Cardiac muscle cell (in vitro differentiated cells and primary cell): ENCODE measurements around the gene PCAT6. TPM values are rescaled to one million over a fixed set of nuclear protein-coding genes. Genes with fewer than 3 reads are reported as not detected.

Source experiments
- DNase-seq, 2 donors: peaks; one replicate each; pipeline versions ENCODE4 v3.0.0 to v3.0.0-alpha.2; 2010 to 2017; ENCODE audit warnings: low read depth in 1 of 2, low spot score in 1 of 2
- H3K27ac ChIP-seq: fragments of 200-600 bp; sonication (generic); 2 replicates; pipeline ENCODE4 v1.5.1; 2016
- H3K27me3 ChIP-seq: fragments of 200-600 bp; sonication (generic); 2 replicates; pipeline ENCODE4 v1.6.0; 2016; ENCODE audit warnings: control low read depth
- H3K36me3 ChIP-seq: fragments of 200-600 bp; sonication (generic); 2 replicates; pipeline ENCODE4 v1.5.1; 2016; ENCODE audit warnings: control low read depth
- H3K4me1 ChIP-seq: fragments of 200-600 bp; sonication (generic); 2 replicates; pipeline ENCODE4 v1.8.1; 2017; ENCODE audit warnings: low read depth, mild to moderate bottlenecking, mixed run types
- H3K4me3 ChIP-seq: fragments of 200-600 bp; sonication (generic); 2 replicates; pipeline ENCODE4 v1.5.1; 2016; ENCODE audit warnings: mild to moderate bottlenecking
- H3K9me3 ChIP-seq: fragments of 200-600 bp; sonication (generic); 2 replicates; pipeline ENCODE4 v1.5.1; 2017; ENCODE audit warnings: low read depth, mild to moderate bottlenecking, control low read depth
- polyA plus RNA-seq: library from polyadenylated mRNA; unstranded; fragments of >200 nt; fragmentation: Nextera tagmentation; extraction: Ambion mirVana; gene quantifications from 2 replicates; pipeline ENCODE4 v1.2.1, GENCODE V29; 2016
- total RNA-seq: library from RNA; depleted of rRNA; stranded (reverse); fragments of >200 nt; gene quantifications from 2 replicates; pipeline ENCODE4 v1.2.3, GENCODE V29; 2016
- TF ChIP-seq, protein P1 (sequence below): IDR thresholded peaks from 2 replicates; pipeline ENCODE4 v1.5.1; 2012; ENCODE audit warnings: low read depth, mild to moderate bottlenecking, low read length

Gene PCAT6
- total and polyA plus RNA-seq, 2 experiments from 2014 or later: 19.8 to 67.4 TPM

DNA sequence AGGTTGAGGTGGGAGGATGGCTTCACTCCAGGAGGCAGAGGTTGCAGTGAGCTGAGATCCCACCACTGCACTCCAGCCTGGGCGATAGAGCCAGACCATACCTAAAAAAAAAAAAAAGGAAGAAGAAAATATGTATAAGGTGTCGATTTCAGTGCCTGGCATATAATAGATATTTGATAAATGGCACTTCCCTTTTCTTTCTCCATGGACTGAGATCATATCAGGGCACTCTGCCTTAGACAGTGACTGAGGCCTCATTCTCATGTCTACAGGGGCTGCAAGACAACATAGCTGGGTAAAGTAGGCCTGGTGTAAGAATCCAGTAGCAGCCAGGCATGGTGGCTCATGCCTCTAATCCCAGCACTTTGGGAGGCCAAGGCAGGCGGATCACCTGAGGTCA lies 21.2 kb downstream of the PCAT6 start:
- DNase-seq: no peak
- no peak overlapping the region for H3K27ac ChIP-seq
- no peaks in the 10 kb centered on the region for H3K36me3 ChIP-seq
- TF ChIP-seq, protein P1, sequence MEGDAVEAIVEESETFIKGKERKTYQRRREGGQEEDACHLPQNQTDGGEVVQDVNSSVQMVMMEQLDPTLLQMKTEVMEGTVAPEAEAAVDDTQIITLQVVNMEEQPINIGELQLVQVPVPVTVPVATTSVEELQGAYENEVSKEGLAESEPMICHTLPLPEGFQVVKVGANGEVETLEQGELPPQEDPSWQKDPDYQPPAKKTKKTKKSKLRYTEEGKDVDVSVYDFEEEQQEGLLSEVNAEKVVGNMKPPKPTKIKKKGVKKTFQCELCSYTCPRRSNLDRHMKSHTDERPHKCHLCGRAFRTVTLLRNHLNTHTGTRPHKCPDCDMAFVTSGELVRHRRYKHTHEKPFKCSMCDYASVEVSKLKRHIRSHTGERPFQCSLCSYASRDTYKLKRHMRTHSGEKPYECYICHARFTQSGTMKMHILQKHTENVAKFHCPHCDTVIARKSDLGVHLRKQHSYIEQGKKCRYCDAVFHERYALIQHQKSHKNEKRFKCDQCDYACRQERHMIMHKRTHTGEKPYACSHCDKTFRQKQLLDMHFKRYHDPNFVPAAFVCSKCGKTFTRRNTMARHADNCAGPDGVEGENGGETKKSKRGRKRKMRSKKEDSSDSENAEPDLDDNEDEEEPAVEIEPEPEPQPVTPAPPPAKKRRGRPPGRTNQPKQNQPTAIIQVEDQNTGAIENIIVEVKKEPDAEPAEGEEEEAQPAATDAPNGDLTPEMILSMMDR: no peak
- no peaks in the 10 kb centered on the region for H3K4me1 ChIP-seq
- H3K27me3 ChIP-seq: no peaks in the 10 kb centered on the region
- H3K9me3 ChIP-seq: no peaks in the 10 kb centered on the region
- no peak overlapping the region for H3K4me3 ChIP-seq

DNA sequence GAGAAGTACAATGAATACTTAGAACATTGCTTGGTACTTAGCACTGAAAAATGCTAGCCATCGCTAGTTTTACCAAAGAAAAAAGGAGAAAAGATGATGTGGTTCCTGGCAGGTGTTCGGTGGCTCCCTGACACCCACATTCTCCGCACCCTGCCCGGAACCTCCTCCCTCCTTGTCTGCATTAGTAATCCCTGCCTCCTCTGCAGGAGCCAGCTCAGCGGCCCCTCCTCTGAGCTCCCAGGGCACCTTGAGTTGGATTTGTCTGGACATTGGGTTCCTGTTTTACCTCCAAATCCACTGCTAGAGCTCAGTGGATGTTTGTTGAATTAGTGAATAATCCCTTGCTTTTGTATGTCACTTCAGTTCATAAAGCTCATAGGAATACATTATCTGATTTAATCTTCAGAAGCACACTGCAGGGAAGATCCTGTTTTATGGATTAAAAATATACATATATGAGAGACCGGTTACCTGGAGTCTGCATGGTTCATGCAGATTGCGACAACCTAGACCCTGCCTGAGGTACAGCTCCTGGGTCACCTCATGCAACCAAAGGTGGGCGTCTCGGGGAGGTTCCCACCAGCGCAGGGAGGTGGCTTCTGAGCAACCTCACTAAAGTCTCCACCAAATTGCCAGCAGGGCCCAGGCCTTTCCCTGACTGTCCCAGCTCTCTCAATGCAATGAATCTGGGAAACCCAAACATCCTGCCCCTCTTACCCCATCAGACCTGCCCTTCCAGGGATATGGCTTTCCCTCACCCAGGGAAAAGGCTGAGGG lies 24.2 kb downstream of the PCAT6 start:
- no peaks in the 10 kb centered on the region for H3K9me3 ChIP-seq
- no peaks in the 10 kb centered on the region for H3K27me3 ChIP-seq
- no peak for DNase-seq
- no peak overlapping the region for H3K27ac ChIP-seq
- H3K4me1 ChIP-seq: no peaks in the 10 kb centered on the region
- H3K36me3 ChIP-seq: no peaks in the 10 kb centered on the region
- no peak overlapping the region for H3K4me3 ChIP-seq
- TF ChIP-seq, protein P1: no peak

DNA sequence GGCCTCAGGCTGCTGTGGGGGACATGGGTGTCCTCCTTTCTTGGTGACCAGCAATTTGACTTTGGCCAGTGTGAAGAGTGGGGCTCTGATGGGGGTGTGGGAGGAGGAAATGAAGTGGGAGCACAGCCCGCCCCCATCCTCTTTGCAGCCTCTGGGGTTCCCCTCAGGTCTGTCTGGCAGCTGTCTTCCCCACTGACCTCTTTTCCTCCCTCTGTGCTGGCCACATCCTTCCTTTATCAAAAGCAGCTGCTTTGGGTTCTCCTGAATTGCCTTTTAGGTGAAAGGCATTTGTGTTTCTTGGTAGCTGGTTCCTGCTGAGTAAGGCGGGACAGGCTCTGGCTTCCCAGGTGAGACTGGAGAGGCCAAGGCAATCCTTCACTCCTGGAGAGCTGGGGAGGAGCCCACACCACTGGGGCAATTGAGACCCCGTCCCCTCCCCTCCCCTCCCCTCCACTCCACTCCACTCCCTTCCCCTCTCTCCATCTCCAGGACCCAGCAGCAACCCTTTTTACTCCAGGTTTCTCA lies 24.9 kb downstream of the PCAT6 start:
- Histone ChIP-seq H3K36me3 (no peaks in the 10 kb centered on the region), H3K9me3 (no peaks in the 10 kb centered on the region), H3K4me3 (no peak overlapping the region), H3K27me3 (no peaks in the 10 kb centered on the region), H3K4me1 (no peaks in the 10 kb centered on the region), H3K27ac (no peak overlapping the region)
- DNase-seq: no peak
- TF ChIP-seq, protein P1: no peak

DNA sequence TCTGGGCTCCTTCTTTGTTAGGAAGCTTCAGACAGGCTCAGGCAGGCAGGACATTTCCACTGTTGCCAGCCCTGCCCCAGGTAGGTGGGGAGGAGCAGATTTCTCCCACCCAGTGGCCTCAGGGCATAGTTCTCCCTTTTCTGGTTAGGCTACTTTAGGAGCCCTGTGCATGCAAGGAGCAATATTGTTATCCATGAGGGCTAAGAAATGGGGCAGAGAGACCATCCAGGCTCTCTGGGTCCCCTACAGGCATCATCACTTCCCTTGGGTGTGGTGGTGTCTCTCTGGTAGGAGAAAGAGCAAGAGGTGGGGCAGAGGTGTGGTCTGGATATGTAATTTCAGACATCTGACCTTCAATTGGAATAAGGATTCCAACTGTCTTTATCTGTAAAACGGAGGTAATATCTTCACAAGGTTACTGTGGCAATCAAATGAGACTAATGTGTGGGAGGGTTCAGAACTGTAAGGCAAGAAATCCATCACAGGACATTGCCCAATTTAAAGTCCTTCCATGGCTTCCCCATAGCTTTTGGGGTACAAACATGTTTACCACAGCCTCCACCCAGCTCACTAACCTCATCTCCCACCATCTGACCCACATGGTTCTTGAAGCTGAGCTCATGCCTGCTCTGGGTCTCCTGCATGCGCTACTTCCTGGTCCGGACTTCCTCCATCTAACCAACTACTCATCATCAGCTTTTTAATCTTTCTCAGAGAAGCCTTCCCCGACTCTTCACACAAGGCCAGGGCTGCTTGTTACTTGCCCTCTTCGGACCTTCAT lies 26.1 kb downstream of the PCAT6 start:
- no peak for DNase-seq
- Histone ChIP-seq H3K36me3 (no peaks in the 10 kb centered on the region), H3K27me3 (no peaks in the 10 kb centered on the region), H3K9me3 (no peaks in the 10 kb centered on the region), H3K4me1 (no peaks in the 10 kb centered on the region), H3K27ac (no peak overlapping the region), H3K4me3 (no peak overlapping the region)
- TF ChIP-seq, protein P1: no peak

DNA sequence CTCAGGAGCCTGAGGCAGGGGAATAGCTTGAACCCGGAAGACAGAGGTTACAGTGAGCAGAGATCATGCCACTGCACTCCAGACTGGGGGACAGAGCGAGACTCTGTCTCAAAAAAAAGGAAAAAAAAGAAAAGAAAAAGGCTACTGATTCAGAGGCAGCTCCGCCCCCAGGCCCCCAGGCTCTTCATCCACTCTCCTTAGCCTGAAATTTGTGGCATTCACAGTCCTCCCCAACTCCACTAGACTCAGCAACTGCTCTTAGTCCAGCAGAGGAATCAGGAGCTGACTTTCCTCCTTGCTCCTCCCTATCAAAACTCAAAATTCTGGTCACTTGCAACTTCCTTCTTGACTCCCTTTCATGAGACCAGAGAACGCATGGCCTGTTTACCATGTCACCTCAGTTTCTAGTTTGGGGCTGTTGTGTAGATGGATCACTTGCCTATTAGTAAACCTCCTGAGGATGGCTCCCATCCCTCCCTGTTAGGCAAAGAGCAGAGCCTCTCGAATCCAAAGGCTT lies 27.1 kb downstream of the PCAT6 start:
- TF ChIP-seq, protein P1: no peak
- no peaks in the 10 kb centered on the region for H3K9me3 ChIP-seq
- DNase-seq: no peak
- no peaks in the 10 kb centered on the region for H3K27me3 ChIP-seq
- H3K27ac ChIP-seq: no peak overlapping the region
- H3K4me1 ChIP-seq: no peaks in the 10 kb centered on the region
- no peaks in the 10 kb centered on the region for H3K36me3 ChIP-seq
- H3K4me3 ChIP-seq: no peak overlapping the region
